HG03354 (cell line): Measurements from ENCODE around the gene TCTN3.
"Not testable (repeated sequence)": the region's sequence is repeated elsewhere in the genome, so short reads cannot be mapped to it uniquely, and the experiment has no call there.

Source experiments
- ATAC-seq: cut with Tn5 transposase; IDR thresholded peaks from one replicate; pipeline ENCODE4 v1.9.1; 2021; ENCODE audit warnings: mild to moderate bottlenecking; ENCODE audit not compliant: unreplicated experiment, poor library complexity, severe bottlenecking

The TCTN3 gene

GRCh38 chr10:95644901-95645300 lies 48.8 kb downstream of the TCTN3 start:
- ATAC-seq, result no peak

- no peak for ATAC-seq
These were observed 52.8 kb downstream of the TCTN3 start for GRCh38 chr10:95640891-95641315.

- no peak for ATAC-seq
These were observed 55.8 kb downstream of the TCTN3 start for GRCh38 chr10:95637911-95638310.

DNA sequence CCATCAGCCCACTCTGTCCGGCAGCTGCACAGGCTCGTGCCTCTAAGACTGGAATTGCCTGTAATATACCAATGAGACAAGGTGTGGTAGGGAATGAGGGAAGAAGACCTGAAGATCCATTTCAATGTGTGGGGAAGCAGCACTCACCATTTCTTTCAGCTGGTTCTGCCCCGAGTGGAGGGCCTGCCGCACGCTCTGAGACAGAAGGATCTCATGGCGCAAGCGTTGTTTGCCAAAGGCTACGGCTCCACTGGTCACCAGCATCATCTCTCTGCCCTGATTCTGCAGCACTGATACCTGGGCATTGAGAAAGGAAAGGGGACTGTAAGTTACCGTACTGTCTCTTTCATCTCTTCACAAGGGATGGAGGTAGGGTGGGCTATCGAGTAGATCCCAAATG lies 56.6 kb downstream of the TCTN3 start:
- ATAC-seq, result no peak

GRCh38 chr10:95635319-95635733 lies 58.4 kb downstream of the TCTN3 start:
- ATAC-seq, result no peak

DNA sequence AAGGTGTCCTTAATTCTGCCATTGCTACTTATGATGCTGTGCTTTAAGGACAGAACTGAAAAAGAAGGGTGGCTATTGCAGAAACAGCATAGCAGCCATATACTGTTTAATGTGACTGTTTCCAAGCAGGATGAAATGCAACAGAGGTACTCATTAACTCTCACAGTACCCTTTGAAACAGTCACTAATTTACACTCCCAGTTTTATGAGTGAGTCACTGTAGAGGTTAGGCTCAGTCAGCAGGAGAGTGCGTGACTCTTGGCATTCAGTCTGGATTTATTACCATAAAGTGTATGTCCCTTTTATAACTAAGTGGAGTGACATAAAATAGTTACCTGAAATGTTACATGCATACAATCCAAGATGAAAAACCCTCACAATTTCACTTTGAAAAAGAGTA lies 64.9 kb downstream of the TCTN3 start:
- ATAC-seq, result no peak

DNA sequence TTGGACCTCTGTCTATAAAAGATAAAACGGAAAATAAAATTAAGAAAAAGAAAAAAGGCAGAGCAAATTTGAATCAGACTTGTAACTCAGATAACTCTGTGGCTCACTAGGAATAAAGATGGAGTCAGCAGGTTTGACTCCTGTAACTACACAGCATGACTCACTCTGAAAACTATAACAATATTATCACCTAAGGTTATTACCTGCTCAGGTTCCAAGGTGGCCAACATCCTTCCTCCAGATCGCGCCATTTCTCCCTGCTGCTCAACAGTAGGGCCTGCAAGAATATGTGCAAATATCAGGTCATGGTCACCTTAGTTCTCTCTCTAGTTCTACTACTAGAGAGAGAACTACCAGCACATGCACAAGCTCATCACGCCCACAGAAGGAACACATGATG lies 67.2 kb downstream of the TCTN3 start:
- ATAC-seq, result no peak

DNA sequence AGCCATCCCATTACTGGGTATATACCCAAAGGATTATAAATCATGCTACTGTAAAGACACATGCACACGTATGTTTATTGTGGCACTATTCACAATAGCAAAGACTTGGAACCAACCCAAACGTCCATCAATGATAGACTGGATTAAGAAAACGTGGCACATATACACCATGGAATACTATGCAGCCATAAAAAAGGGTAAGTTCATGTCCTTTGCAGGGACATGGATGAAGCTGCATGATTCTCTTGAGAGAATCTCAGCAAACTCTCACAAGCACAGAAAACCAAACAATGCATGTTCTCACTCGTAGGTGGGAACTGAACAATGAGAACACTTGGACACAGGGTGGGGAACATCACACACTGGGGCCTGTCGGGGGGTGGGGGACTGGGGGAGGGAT lies 73.3 kb downstream of the TCTN3 start:
- not testable (repeated sequence) for ATAC-seq

- no peak for ATAC-seq
These were observed 75.6 kb downstream of the TCTN3 start for GRCh38 chr10:95618101-95618500.

- ATAC-seq, result no peak
These were observed 77.3 kb downstream of the TCTN3 start for GRCh38 chr10:95616446-95616845.
